SK-N-SH (cell line): ENCODE data around the gene EWSR1. TPM values are rescaled to one million over a fixed set of nuclear protein-coding genes. Genes with fewer than 3 reads are reported as not detected.

Source experiments
- CTCF ChIA-PET: fragments of 300-600, 350-600 bp; formaldehyde crosslinking; extraction: SDS; loops from one replicate; lab custom pipeline; 2021; lab: Yijun Ruan, JAX
- POLR2A ChIA-PET: fragments of 350-600 bp; sonication (Branson Sonifier 250); formaldehyde crosslinking; extraction: SDS; loops from one replicate; lab custom pipeline; 2020; ENCODE audit warnings: antibody characterized with exemption, inconsistent platforms; lab: Yijun Ruan, JAX
- DNase-seq: peaks from one replicate; pipeline ENCODE4 v3.0.0; 2012
- H2AFZ ChIP-seq: fragments of 200-600 bp; sonication (generic); 2 replicates; pipeline ENCODE4 v1.8.1; 2016; ENCODE audit warnings: antibody characterized with exemption, mild to moderate bottlenecking, low read depth
- H3F3A ChIP-seq: fragments of 200-600 bp; sonication (generic); replicated peaks from 2 replicates; pipeline ENCODE3; 2016; ENCODE audit warnings: antibody characterized with exemption, mild to moderate bottlenecking; ENCODE audit not compliant: insufficient read depth
- H3K27ac ChIP-seq, 2 experiments: fragments of 200-500 bp in 1 of 2; fragments of 200-600 bp in 1 of 2; sonication (Bioruptor generic) in 1 of 2; sonication (generic), shearing (Covaris generic) in 1 of 2; 2 replicates each; pipeline versions ENCODE4 v1.5.1 to v1.6.1; 2014 to 2016; ENCODE audit warnings: low read depth in 2 of 2, inconsistent platforms in 1 of 2, low read length in 1 of 2, mild to moderate bottlenecking in 1 of 2, mixed read lengths in 1 of 2
- H3K27me3 ChIP-seq: fragments of 200-600 bp; sonication (generic), shearing (Covaris generic); 2 replicates; pipeline ENCODE4 v1.6.1; 2016; ENCODE audit warnings: mixed run types; ENCODE audit not compliant: insufficient read depth
- H3K36me3 ChIP-seq, 2 experiments: fragments of 200-500 bp in 1 of 2; fragments of 200-600 bp in 1 of 2; sonication (Bioruptor generic) in 1 of 2; sonication (generic) in 1 of 2; replicated peaks in 1 of 2; 2 replicates each; pipeline versions ENCODE3 to v1.5.1; 2014 to 2016; ENCODE audit warnings: low read length in 1 of 2, mild to moderate bottlenecking in 1 of 2; ENCODE audit not compliant: insufficient read depth in 2 of 2, control insufficient read depth in 1 of 2
- H3K4me1 ChIP-seq, 2 experiments: fragments of 200-500 bp in 1 of 2; fragments of 200-600 bp in 1 of 2; sonication (Bioruptor generic) in 1 of 2; sonication (generic), shearing (Covaris generic) in 1 of 2; 2 replicates each; pipeline versions ENCODE4 v1.5.1 to v1.6.1; 2014 to 2016; ENCODE audit warnings: low read depth in 1 of 2, low read length in 1 of 2, mixed run types in 1 of 2; ENCODE audit not compliant: insufficient read depth in 2 of 2, control insufficient read depth in 1 of 2
- H3K4me2 ChIP-seq: fragments of 200-600 bp; sonication (generic), shearing (Covaris generic); 2 replicates; pipeline ENCODE4 v1.6.1; 2017; ENCODE audit warnings: mixed run types
- H3K4me3 ChIP-seq, 2 experiments: fragments of 200-500 bp in 1 of 2; fragments of 200-600 bp in 1 of 2; sonication (Bioruptor generic) in 1 of 2; sonication (generic), shearing (Covaris generic) in 1 of 2; 2 replicates each; pipeline versions ENCODE4 v1.5.1 to v1.8.1; 2014 to 2016; ENCODE audit warnings: low read depth in 2 of 2, inconsistent platforms in 1 of 2, low read length in 1 of 2, mild to moderate bottlenecking in 1 of 2, mixed read lengths in 1 of 2, moderate library complexity in 1 of 2
- H3K79me2 ChIP-seq: fragments of 200-600 bp; sonication (generic); 2 replicates; pipeline ENCODE4 v1.8.1; 2017; ENCODE audit warnings: mild to moderate bottlenecking; ENCODE audit not compliant: insufficient read depth
- H3K9ac ChIP-seq: fragments of 200-600 bp; sonication (generic); 2 replicates; pipeline ENCODE4 v1.6.1; 2017; ENCODE audit warnings: mixed run types
- H3K9me2 ChIP-seq: fragments of 200-600 bp; sonication (generic); 2 replicates; pipeline ENCODE4 v1.6.1; 2017; ENCODE audit warnings: mixed run types
- H3K9me3 ChIP-seq: fragments of 200-600 bp; sonication (generic); 2 replicates; pipeline ENCODE4 v1.6.1; 2017; ENCODE audit warnings: mixed run types, mild to moderate bottlenecking, moderate library complexity
- H4K20me1 ChIP-seq: fragments of 200-600 bp; sonication (generic); 2 replicates; pipeline ENCODE4 v1.6.1; 2017; ENCODE audit warnings: mild to moderate bottlenecking, mixed run types; ENCODE audit not compliant: insufficient read depth
- EP300 ChIP-seq, 2 experiments: IDR thresholded peaks; 2 replicates each; pipeline versions ENCODE4 v1.4.0 to v1.6.1; 2012; ENCODE audit warnings: borderline replicate concordance in 1 of 2, low read depth in 1 of 2, low read length in 1 of 2
- FOSL2 ChIP-seq: IDR thresholded peaks from 2 replicates; pipeline ENCODE4 v1.4.0; 2012; ENCODE audit warnings: low read depth, mild to moderate bottlenecking, moderate library complexity, borderline replicate concordance
- GATA2 ChIP-seq: sonication (generic); formaldehyde crosslinking; IDR thresholded peaks from 2 replicates; pipeline ENCODE4 v1.5.0; 2020; ENCODE audit warnings: mild to moderate bottlenecking, missing genetic modification reagents
- MEF2A ChIP-seq: IDR thresholded peaks from 2 replicates; pipeline ENCODE4 v1.4.0; 2012; ENCODE audit warnings: low read depth, borderline replicate concordance
- MXI1 ChIP-seq: IDR thresholded peaks from 2 replicates; pipeline ENCODE4 v1.6.1; 2012; ENCODE audit warnings: mild to moderate bottlenecking, low read depth, low read length, improper control_type of control experiment
- SIN3A ChIP-seq: IDR thresholded peaks from 2 replicates; pipeline ENCODE4 v1.6.1; 2012; ENCODE audit warnings: low read depth, mild to moderate bottlenecking, low read length, moderate library complexity, borderline replicate concordance
- TAF1 ChIP-seq: IDR thresholded peaks from 2 replicates; pipeline ENCODE4 v1.6.1; 2012; ENCODE audit warnings: low read depth, mild to moderate bottlenecking, low read length, moderate library complexity, borderline replicate concordance
- TEAD4 ChIP-seq: IDR thresholded peaks from 2 replicates; pipeline ENCODE4 v1.4.0; 2012; ENCODE audit warnings: mild to moderate bottlenecking, borderline replicate concordance; ENCODE audit not compliant: insufficient read depth
- WGBS: methylation state at CpG from one replicate; pipeline ENCODE4 v1.1.6; 2017; ENCODE audit warnings: low lambda C conversion rate; 5-methylcytosine and 5-hydroxymethylcytosine counted together
- polyA plus RNA-seq, 3 experiments: library from polyadenylated mRNA; depleted of rRNA; stranded (reverse); fragments of >200 nt; gene quantifications; 2 replicates each; pipeline ENCODE4 v1.2.3, GENCODE V29; 2012
- TF ChIP-seq, protein P1 (sequence below): fragments of 200-600 bp; sonication (generic); IDR thresholded peaks from 2 replicates; pipeline ENCODE4 v1.6.1; 2017; ENCODE audit warnings: antibody characterized with exemption, mild to moderate bottlenecking, moderate library complexity
- TF ChIP-seq, protein P2 (sequence below): IDR thresholded peaks from 2 replicates; pipeline ENCODE4 v1.4.0; 2012; ENCODE audit warnings: low read depth, borderline replicate concordance

The EWSR1 gene
- polyA plus RNA-seq, 1 of the 3 experiments (the other 2 are of a cell fraction) = 173 TPM

DNA sequence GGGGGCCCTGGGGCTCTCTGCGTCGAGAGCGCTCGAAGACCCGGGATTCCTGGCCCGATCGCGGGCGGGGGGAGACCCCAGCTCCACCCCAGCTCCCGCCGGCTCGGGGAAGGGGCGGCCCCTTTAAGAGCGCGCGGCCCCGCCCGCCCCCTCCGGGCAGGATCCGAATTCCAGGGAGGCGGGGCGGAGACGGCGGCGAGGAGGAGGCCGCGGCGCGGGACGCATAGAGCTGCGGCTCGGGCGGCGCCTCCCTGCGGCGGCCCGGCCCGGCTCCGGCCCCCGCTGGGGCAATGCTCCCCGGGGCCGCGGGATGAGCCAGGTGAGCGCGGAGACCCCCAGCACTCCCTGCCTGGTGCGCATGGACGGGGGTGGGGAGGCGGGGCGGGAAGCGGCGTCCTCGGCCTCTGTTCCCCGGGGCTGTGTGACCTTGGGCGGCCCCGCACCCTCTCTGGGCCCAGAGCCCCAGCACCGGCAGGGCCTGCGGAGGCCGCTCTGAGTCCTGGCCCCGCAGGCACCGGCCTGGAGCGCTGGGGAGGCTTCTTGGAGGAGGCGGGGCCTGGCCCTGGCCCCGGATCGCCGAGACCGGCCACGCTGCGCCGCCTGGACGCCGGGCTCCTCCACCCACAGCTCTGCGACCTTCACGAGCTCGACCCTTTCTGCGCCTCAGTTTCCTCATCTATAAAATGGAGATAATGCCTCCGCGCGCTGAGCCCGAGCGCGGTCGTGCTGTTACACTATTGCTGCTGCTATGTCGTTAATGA, 38.9 kb downstream of the EWSR1 start:
- Histone ChIP-seq H3K36me3 (peaks cover 0 to 2% of the 10 kb centered on the region in 2 experiments), H3K79me2 (peaks cover 30% of the 10 kb centered on the region), H3K27me3 (no peaks in the 10 kb centered on the region), H3K4me1 (peaks cover 18 to 50% of the 10 kb centered on the region in 2 experiments; a peak in 3 of 4 replicates), H2AFZ (peak overlapping the region; percentile 89; the same call in 1 of the 2 replicates), H3K9me3 (no peaks in the 10 kb centered on the region), H3K9me2 (no peaks in the 10 kb centered on the region), H3K27ac (peak overlapping the region; percentile 88 to 89), H3K4me3 (peak overlapping the region; percentile 74 to 85), H3K4me2 (peak overlapping the region; percentile 91), H3F3A (peaks cover 5% of the 10 kb centered on the region), H4K20me1 (peaks cover 9% of the 10 kb centered on the region; the same call in 1 of the 2 replicates), H3K9ac (peak overlapping the region; percentile 90)
- DNase-seq = peak; percentile 93
- POLR2A ChIA-PET = interaction anchor here (1.1 kb wide), 1 partner anchor 247 kb away, joined by 4 read pairs; the partner anchor contains the start of gene THOC5
- TF ChIP-seq, protein P1, sequence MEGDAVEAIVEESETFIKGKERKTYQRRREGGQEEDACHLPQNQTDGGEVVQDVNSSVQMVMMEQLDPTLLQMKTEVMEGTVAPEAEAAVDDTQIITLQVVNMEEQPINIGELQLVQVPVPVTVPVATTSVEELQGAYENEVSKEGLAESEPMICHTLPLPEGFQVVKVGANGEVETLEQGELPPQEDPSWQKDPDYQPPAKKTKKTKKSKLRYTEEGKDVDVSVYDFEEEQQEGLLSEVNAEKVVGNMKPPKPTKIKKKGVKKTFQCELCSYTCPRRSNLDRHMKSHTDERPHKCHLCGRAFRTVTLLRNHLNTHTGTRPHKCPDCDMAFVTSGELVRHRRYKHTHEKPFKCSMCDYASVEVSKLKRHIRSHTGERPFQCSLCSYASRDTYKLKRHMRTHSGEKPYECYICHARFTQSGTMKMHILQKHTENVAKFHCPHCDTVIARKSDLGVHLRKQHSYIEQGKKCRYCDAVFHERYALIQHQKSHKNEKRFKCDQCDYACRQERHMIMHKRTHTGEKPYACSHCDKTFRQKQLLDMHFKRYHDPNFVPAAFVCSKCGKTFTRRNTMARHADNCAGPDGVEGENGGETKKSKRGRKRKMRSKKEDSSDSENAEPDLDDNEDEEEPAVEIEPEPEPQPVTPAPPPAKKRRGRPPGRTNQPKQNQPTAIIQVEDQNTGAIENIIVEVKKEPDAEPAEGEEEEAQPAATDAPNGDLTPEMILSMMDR = peak; percentile 15; the same call in 1 of the 2 replicates
- TF ChIP-seq FOSL2 = no peak
- no peak for TF ChIP-seq EP300 (IDR thresholded peaks at IDR 0.05; ENCODE audit: borderline replicate concordance in 1 of 2, low read depth in 1 of 2, low read length in 1 of 2)
- peak; percentile 32 for TF ChIP-seq TAF1
- no peak for TF ChIP-seq MEF2A
- TF ChIP-seq, protein P2, sequence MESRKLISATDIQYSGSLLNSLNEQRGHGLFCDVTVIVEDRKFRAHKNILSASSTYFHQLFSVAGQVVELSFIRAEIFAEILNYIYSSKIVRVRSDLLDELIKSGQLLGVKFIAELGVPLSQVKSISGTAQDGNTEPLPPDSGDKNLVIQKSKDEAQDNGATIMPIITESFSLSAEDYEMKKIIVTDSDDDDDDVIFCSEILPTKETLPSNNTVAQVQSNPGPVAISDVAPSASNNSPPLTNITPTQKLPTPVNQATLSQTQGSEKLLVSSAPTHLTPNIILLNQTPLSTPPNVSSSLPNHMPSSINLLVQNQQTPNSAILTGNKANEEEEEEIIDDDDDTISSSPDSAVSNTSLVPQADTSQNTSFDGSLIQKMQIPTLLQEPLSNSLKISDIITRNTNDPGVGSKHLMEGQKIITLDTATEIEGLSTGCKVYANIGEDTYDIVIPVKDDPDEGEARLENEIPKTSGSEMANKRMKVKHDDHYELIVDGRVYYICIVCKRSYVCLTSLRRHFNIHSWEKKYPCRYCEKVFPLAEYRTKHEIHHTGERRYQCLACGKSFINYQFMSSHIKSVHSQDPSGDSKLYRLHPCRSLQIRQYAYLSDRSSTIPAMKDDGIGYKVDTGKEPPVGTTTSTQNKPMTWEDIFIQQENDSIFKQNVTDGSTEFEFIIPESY = no peak
- TF ChIP-seq SIN3A = 0 out of 2 replicates have a peak, but pooled peaks have one; percentile 27
- no peak for TF ChIP-seq GATA2
- peak; percentile 50; the same call in 1 of the 2 replicates for TF ChIP-seq TEAD4
- 0 out of 2 replicates have a peak, but pooled peaks have one; percentile 37 for TF ChIP-seq MXI1
- CTCF ChIA-PET = interaction anchor here (0.7 to 3.3 kb wide), 13 partner anchors 10 to 62 kb away, joined by 3 to 63 read pairs (median 4); partner anchors contain the start of gene EWSR1
- 31% methylated on average over 24 of the region's 83 CpGs for WGBS
